ENCODE data around the gene RHBDD1.
A peak's percentile ranks its signal among the peaks of the same experiment; 100 is the strongest.

The RHBDD1 gene

GRCh38 chr2:226847511-226847910 is 11.7 kb downstream of the RHBDD1 start:
- no peaks in the 10 kb centered on the region for H3K9me3 ChIP-seq (ENCODE audit: control insufficient read depth, low read length)
- no peak overlapping the region for H3K27ac ChIP-seq

GRCh38 chr2:226849349-226849748 is 13.5 kb downstream of the RHBDD1 start:
- TF ChIP-seq CTCF (IDR thresholded peaks at IDR 0.05), result no peak
- H3K9ac ChIP-seq, result no peak overlapping the region

More at GRCh38 chr2:226847511-226847910, 11.7 kb downstream of the RHBDD1 start:
- Histone ChIP-seq H3K36me3 (ENCODE audit: control insufficient read depth, insufficient read depth, low read length) (no peaks in the 10 kb centered on the region), H3K9ac (no peak overlapping the region), H3K4me2 (ENCODE audit: low read length) (no peak overlapping the region), H3K79me2 (peaks cover 15% of the 10 kb centered on the region), H3K4me1 (no peaks in the 10 kb centered on the region), H2AFZ (no peak overlapping the region), H3K4me3 (ENCODE audit: low read depth, low read length) (no peak overlapping the region), H3K27me3 (ENCODE audit: control insufficient read depth, insufficient read depth, low read length) (no peaks in the 10 kb centered on the region)
- no peak for TF ChIP-seq CTCF (IDR thresholded peaks at IDR 0.05)

GRCh38 chr2:226850024-226850423 is 14.2 kb downstream of the RHBDD1 start:
- H3K9ac ChIP-seq, result no peak overlapping the region
- H3K27ac ChIP-seq, result no peak overlapping the region
- H2AFZ ChIP-seq, result no peak overlapping the region
- no peak overlapping the region for H3K4me2 ChIP-seq (ENCODE audit: low read length)
- no peak overlapping the region for H3K4me3 ChIP-seq (ENCODE audit: low read depth, low read length)
- TF ChIP-seq CTCF (IDR thresholded peaks at IDR 0.05), result no peak
- H3K27me3 ChIP-seq (ENCODE audit: control insufficient read depth, insufficient read depth, low read length), result no peaks in the 10 kb centered on the region
- H3K9me3 ChIP-seq (ENCODE audit: control insufficient read depth, low read length), result no peaks in the 10 kb centered on the region
- no peaks in the 10 kb centered on the region for H3K4me1 ChIP-seq
- H3K36me3 ChIP-seq (ENCODE audit: control insufficient read depth, insufficient read depth, low read length), result no peaks in the 10 kb centered on the region
- peaks cover 7% of the 10 kb centered on the region for H3K79me2 ChIP-seq

More at GRCh38 chr2:226849349-226849748, 13.5 kb downstream of the RHBDD1 start:
- Histone ChIP-seq H3K27me3 (ENCODE audit: control insufficient read depth, insufficient read depth, low read length) (no peaks in the 10 kb centered on the region), H3K4me1 (no peaks in the 10 kb centered on the region), H3K79me2 (peaks cover 7% of the 10 kb centered on the region), H3K36me3 (ENCODE audit: control insufficient read depth, insufficient read depth, low read length) (no peaks in the 10 kb centered on the region), H3K27ac (no peak overlapping the region), H3K9me3 (ENCODE audit: control insufficient read depth, low read length) (no peaks in the 10 kb centered on the region), H2AFZ (no peak overlapping the region), H3K4me3 (ENCODE audit: low read depth, low read length) (no peak overlapping the region), H3K4me2 (ENCODE audit: low read length) (no peak overlapping the region)

- Histone ChIP-seq H3K9ac (no peak overlapping the region), H3K4me3 (ENCODE audit: low read depth, low read length) (no peak overlapping the region), H3K27me3 (ENCODE audit: control insufficient read depth, insufficient read depth, low read length) (no peaks in the 10 kb centered on the region), H3K27ac (no peak overlapping the region), H3K79me2 (peaks cover 11% of the 10 kb centered on the region), H2AFZ (no peak overlapping the region), H3K4me2 (ENCODE audit: low read length) (no peak overlapping the region), H3K36me3 (ENCODE audit: control insufficient read depth, insufficient read depth, low read length) (no peaks in the 10 kb centered on the region), H3K9me3 (ENCODE audit: control insufficient read depth, low read length) (no peaks in the 10 kb centered on the region), H3K4me1 (peaks cover 10% of the 10 kb centered on the region)
- no peak for TF ChIP-seq CTCF (IDR thresholded peaks at IDR 0.05)
These were observed 19.9 kb downstream of the RHBDD1 start for GRCh38 chr2:226855787-226856186.

- H3K4me2 ChIP-seq (ENCODE audit: low read length), result peak overlapping the region; percentile 24
- peaks cover 9% of the 10 kb centered on the region for H3K79me2 ChIP-seq
- H3K27me3 ChIP-seq (ENCODE audit: control insufficient read depth, insufficient read depth, low read length), result no peaks in the 10 kb centered on the region
- TF ChIP-seq CTCF (IDR thresholded peaks at IDR 0.05), result no peak
- H3K36me3 ChIP-seq (ENCODE audit: control insufficient read depth, insufficient read depth, low read length), result no peaks in the 10 kb centered on the region
- no peak overlapping the region for H3K4me3 ChIP-seq (ENCODE audit: low read depth, low read length)
- peak overlapping the region; percentile 40 for H2AFZ ChIP-seq
- H3K9me3 ChIP-seq (ENCODE audit: control insufficient read depth, low read length), result no peaks in the 10 kb centered on the region
- peaks cover 31% of the 10 kb centered on the region for H3K4me1 ChIP-seq
- no peak overlapping the region for H3K9ac ChIP-seq
- peak overlapping the region; percentile 73 for H3K27ac ChIP-seq
These were observed 24.2 kb downstream of the RHBDD1 start for GRCh38 chr2:226860087-226860486.
